ENCODE results near the gene FAM241A.

DNA sequence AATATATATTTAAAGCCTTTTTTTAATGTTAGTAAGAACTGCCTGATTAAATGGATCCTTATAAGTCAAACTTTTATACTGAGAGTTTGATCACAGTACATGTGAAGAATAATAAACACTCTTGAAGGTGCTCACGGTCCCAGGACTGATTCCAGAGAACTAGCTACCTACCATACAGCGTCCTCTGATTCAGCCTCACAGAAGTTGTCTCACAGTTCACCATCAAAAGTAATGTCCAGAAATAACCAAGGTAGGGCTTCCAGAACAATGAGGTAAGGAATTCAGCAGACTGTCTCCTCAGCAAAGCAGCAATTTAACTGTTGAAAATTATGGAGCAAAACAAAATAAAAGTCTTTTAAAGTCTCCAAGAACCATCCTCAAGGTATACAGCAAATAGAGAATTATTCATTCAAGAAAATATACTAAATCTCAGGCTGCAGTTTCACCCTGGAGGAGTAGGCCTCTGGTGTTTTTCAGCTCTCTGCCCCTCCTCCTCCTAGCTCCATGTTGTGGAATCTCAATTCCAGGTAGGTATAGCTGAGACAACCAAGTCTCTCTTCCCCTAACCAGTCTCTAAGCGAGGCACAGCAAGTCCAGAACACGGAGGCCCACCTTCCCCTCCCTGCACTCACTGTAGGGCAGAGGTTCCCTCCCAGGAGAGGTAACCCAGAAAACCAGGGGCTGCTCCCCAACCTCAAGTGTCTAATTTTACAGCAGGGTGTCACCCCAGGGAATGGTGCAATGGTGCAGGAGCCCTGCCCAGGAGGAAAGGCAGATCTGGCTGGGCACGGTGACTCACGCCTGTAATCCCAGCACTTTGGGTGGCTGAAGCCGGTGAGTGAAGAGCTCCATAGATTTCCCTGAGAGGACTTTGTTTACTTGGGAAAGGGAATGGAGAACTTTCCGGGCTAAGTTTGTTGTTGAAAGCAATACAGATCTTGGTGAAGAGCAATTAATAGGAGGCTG, 28.6 kb downstream of the FAM241A start:
- TF ChIP-seq SUZ12 (IDR thresholded peaks at IDR 0.05): no peak
- no peak for TF ChIP-seq FOXK2 (IDR thresholded peaks at IDR 0.05)
- TF ChIP-seq L3MBTL2 (conservative IDR thresholded peaks at IDR 0.05): no peak
- TF ChIP-seq PKNOX1 (IDR thresholded peaks at IDR 0.05): no peak
- TF ChIP-seq NFRKB (IDR thresholded peaks at IDR 0.05): no peak
- TF ChIP-seq ELF4 (IDR thresholded peaks at IDR 0.05): no peak
- no peak for TF ChIP-seq SP1 (IDR thresholded peaks at IDR 0.05)
- no peak for TF ChIP-seq FOXA1 (IDR thresholded peaks at IDR 0.05)
- TF ChIP-seq BHLHE40 (IDR thresholded peaks at IDR 0.05; ENCODE audit: borderline replicate concordance): no peak
